Erythroblast (primary cell): ENCODE measurements around the gene FBXO10.

Experiments
- DNase-seq, 2 experiments: peaks; one replicate each; lab custom pipeline; 2025; lab: John Stamatoyannopoulos, UW
- GATA1 ChIP-seq: IDR thresholded peaks from 2 replicates; pipeline ENCODE4 v1.6.1; 2011; ENCODE audit warnings: low read depth, mild to moderate bottlenecking, control low read depth, low read length, moderate library complexity
- POLR2A ChIP-seq: IDR thresholded peaks from 2 replicates; pipeline ENCODE4 v1.6.1; 2011; ENCODE audit warnings: mild to moderate bottlenecking, low read length

The FBXO10 gene

GRCh38 chr9:37508135-37508833 is 67.9 kb downstream of the FBXO10 start:
- DNase-seq: no peak

GRCh38 chr9:37507566-37508134 is 68.5 kb downstream of the FBXO10 start:
- DNase-seq: no peak
- TF ChIP-seq POLR2A (no peak), GATA1 (no peak)

More at GRCh38 chr9:37508135-37508833, 67.9 kb downstream of the FBXO10 start:
- TF ChIP-seq GATA1: no peak
- no peak for TF ChIP-seq POLR2A

- no peak for DNase-seq
- TF ChIP-seq GATA1 (no peak), POLR2A (no peak)
These were observed 71.6 kb downstream of the FBXO10 start for GRCh38 chr9:37504605-37505004.

- DNase-seq: no peak
- no peak for TF ChIP-seq GATA1
- TF ChIP-seq POLR2A: no peak
These were observed 72.4 kb downstream of the FBXO10 start for GRCh38 chr9:37503736-37504135.

DNA sequence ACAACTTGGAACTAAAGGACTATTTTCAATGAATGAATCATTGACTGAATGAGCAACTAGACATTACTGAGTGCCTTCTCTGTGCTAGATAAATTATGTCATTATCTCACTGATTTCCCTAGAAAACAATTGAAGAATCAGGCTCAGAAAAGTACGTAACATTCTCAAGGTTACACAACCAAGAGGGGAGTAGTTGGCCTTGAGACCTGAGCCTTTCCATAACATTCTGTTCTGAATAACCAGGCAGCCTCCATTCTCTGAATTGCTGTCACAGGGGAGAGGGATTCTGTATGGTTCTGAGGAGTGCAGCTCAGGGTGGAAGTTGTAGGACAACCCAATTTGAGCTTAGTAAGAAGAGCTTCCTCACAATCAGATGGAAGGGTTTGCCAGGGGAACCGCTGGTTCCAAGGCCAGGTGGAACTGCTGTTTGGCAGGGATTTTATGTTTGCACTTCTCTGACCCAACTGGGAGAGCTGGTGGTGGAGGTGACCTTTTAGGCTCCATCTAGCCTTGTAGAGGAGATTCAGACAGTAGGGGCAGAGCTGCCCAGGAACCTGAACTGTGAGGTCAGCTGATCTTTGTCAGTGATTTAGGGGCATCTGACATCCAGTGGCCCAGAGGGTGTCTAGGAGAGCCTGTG is 74.1 kb downstream of the FBXO10 start:
- TF ChIP-seq GATA1 (no peak), POLR2A (no peak)
- DNase-seq: no peak

DNA sequence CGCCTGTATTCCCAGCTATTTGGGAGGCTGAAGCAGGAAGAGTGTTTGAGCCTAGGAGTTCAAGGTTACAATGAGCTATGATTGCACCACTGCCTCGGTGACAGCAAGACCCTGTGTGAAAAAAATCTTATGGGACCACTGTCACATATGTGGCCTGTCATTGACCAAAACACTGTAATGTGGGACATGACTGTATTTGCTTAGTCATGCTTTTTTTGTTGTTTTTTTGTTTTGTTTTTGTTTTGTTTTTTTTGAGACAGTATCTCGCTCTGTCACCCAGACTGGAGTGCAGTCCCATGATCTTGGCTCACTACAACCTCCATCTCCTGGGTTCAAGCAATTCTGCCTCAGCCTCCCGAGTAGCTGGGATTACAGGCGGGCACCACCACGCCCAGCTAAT is 76.9 kb downstream of the FBXO10 start:
- no peak for DNase-seq
- no peak for TF ChIP-seq GATA1
- no peak for TF ChIP-seq POLR2A

DNA sequence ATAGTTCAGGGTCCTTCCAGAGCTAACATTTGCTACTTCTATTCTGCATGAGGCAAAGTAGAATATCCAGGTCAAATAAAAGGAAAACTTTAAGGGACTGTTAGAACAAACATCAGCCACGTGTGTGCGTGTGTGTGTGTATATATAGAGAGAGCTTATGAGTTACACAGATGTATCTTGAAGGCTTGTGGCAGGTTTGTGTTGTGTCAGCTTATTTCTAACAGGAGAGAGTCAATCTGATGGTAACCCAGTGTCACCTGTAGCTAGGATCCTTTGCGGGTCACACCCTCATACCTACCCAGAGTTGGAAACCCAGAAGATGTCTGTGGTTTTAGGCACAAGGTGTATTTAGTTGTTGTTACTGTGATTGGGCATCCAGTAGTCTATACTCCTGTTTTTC is 77.7 kb downstream of the FBXO10 start:
- TF ChIP-seq GATA1: no peak
- DNase-seq: no peak

- TF ChIP-seq POLR2A (no peak), GATA1 (no peak)
- no peak for DNase-seq
These were observed 78.9 kb downstream of the FBXO10 start for GRCh38 chr9:37497320-37497719.

GRCh38 chr9:37496020-37496419 is 80.2 kb downstream of the FBXO10 start:
- no peak for DNase-seq
- TF ChIP-seq GATA1 (no peak), POLR2A (no peak)

GRCh38 chr9:37495571-37495970 is 80.6 kb downstream of the FBXO10 start:
- no peak for TF ChIP-seq POLR2A
- no peak for TF ChIP-seq GATA1
- no peak for DNase-seq

- no peak for TF ChIP-seq GATA1
- TF ChIP-seq POLR2A: no peak
- no peak for DNase-seq
These were observed 84.2 kb downstream of the FBXO10 start for GRCh38 chr9:37491939-37492338.

GRCh38 chr9:37486616-37487548 is 89.3 kb downstream of the FBXO10 start:
- TF ChIP-seq POLR2A: no peak
- peak; percentile 30 to 42 for DNase-seq

DNA sequence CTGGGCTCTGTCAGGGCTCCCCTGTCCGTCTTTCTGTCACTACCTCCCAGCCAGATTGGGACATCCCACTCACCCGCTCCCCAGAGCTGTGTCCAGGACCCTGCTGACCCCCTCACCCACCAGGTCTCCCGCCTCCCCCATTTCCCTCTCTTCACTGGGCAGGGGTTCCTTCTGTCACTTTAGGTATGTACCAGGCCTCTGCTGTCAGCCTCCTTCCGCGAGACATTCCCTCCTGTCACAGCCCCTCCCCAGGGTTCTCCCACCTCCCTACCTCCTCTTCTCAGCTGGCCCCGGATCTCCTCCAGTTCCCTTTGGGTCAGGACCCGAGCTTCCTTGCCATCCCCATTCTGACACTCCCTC is 89.9 kb downstream of the FBXO10 start:
- DNase-seq: no peak
- no peak for TF ChIP-seq GATA1
